HG02798 (cell line): ENCODE measurements around the gene COL15A1.
"Not testable (repeated sequence)": the region's sequence is repeated elsewhere in the genome, so short reads cannot be mapped to it uniquely, and the experiment has no call there.

Experiments used
- ATAC-seq: cut with Tn5 transposase; IDR thresholded peaks from one replicate; pipeline ENCODE4 v1.9.1; 2021; ENCODE audit warnings: mild to moderate bottlenecking; ENCODE audit not compliant: unreplicated experiment, poor library complexity

Gene COL15A1

GRCh38 chr9:99096409-99096808 is 152.7 kb downstream of the COL15A1 start:
- ATAC-seq = no peak

GRCh38 chr9:99099806-99100585 is 156.3 kb downstream of the COL15A1 start:
- not testable (repeated sequence) for ATAC-seq

- no peak for ATAC-seq
These were observed 157.6 kb downstream of the COL15A1 start for GRCh38 chr9:99101271-99101670.

DNA sequence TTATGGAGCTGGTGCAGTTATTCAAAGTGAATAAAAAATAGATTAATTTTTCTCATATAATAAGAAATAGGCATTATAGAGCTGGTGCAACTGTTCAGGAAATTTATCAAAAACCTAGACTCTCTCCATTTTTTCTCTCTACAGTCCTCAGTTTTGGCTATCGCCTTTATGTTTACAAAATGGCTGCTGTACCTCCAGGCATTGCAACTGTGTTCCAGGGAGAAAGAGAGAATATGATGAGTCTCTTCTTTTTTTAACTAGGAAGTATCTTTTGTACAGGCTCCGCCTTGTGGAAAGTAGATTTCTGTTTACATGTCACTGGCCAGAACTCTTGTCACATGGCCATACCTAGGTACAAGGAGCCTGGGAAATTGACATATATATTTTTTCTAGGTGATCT is 158.1 kb downstream of the COL15A1 start:
- ATAC-seq = no peak

DNA sequence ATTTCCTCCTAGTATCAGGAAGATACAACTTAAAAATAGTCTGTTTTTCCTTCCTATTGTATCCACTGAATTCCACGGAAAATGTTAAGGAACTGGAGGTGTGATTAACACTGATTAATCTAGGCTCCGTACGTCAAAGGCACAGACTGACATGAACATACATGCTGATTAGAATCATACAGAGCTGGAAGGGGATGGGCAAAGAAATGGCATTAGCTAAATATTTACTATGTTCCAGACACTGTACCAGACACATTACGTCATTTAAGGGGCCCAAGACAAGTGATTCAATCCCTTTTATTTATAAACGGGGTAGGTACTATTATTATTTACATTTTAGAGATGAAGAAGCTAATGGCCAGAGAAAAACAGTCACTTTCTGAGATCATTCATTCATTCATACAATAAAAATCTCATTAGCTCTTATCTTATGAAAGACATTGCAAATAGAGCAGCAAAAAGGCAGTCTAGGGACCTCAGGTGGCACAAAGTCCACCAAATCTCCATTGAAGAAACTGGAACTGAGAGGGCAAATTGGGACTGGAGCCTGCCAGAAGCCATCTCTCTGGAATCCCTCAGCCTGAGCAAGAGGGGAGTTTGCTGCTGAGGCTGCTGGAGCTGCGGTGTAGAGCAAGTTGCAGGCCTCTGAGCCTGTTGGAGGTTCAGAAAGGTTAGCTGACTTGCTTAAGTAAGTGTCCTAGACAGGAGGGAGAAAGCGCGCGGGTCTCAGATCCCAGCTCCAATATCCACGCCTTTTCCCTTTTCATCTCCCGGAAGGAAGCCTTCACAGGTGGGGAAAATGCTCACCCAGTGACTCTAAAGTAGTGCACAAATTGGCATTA is 159.6 kb downstream of the COL15A1 start:
- ATAC-seq = no peak

DNA sequence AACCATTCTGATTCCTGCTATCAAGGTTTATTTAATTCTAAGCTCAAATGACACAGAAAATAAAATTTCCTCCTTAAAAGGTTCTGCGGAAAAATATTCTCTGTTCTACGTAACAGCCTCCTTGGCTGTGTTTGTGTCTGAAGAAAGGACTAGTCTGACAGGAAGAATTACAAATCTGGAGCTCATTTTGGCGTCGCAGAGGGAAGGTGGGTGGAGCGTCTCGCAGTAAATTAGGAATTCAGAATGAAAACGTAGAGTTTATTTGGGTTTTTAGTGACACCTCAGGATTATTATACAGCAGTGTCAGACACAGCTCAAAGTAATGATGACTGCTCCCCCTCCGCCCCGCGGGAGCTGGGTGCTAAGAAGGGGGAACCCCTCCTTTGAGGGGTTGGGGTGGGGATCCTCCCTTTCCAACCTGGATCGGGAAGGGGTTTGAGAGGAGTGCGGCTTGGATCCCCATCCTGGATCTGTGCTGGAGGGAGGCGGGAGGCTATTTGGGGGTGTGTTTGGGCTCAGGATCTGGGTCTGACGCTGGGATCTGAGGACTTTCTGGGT is 160.3 kb downstream of the COL15A1 start:
- ATAC-seq = no peak

DNA sequence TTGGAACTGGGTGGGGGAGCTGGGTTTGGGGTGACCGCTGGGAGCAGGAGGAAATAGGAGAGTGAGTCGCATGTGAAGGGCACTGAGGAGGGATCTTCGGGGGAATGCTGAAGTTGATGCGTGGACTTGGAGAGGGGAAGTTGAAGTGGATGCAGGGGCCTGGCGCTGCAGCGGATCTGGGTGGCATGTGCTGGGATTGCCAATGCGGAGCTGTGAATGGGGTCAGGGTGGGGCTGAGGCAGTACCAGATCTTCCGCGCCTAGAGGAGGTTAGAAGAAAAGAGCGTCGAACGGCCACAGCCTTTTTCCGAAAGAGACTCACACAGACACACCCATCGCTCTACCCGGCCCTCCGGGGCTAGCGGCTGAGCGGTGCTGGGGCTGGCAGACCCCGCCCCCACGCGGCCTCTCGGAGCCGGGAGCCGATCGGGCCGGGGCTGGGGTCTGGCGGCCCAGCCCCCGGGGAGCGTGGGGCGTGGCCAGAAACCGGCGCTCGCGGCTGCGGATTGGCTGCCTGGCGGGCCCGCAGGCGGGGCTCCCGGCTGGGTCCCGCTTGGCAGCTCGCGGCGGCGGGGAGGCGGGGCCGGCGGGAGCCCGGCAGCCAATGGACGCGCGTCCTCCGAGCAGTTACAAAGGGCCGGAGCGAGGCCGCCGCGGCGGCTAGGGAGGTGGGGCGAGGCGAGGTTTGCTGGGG is 160.9 kb downstream of the COL15A1 start, which contains the start of gene TGFBR1:
Gene TGFBR1 (plus strand): TSS at position 655 of the 693 bp plus-strand sequence. CDS start 93 bp downstream, outside the sequence.
- ATAC-seq = peak; percentile 94

- peak; percentile 61 for ATAC-seq
These were observed 161.7 kb downstream of the COL15A1 start for GRCh38 chr9:99105152-99106043.

GRCh38 chr9:99106044-99106375 is 162.3 kb downstream of the COL15A1 start:
- ATAC-seq = no peak

GRCh38 chr9:99107421-99107820 is 163.7 kb downstream of the COL15A1 start:
- ATAC-seq = no peak

GRCh38 chr9:99108131-99108530 is 164.4 kb downstream of the COL15A1 start:
- ATAC-seq = no peak

GRCh38 chr9:99109522-99109921 is 165.8 kb downstream of the COL15A1 start:
- no peak for ATAC-seq

DNA sequence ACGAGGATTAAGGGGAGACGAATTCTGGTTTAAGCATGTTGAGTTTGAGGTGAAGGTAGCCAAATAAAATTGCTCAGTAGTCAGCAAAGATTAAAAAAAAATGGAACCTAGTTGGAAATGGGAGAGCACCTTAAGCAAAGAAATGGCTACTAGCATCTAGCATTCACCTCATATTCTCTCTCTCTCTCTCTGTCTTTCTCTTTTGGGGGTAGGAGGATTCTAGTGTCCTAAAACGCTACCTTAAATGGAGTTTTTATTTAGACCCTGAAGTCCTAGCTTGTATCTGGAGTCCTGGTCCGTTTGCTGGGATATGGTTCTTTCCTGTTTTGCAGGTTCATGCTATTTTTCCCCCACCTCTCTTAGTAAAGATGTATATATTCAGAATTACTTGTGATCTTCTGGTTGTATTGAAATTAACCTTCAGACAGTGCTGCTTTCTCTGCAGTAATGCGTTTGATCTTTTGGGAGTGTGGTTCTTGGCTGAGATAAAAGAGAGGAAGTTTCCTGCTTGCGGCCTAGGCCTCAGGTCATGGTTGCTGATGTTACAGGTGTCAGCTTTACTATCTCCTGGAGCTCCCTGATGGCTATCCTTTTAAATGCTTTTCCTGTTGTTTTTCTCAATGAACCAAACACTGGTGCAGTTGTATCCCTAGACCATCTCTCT is 169.2 kb downstream of the COL15A1 start:
- no peak for ATAC-seq

- no peak for ATAC-seq
These were observed 169.8 kb downstream of the COL15A1 start for GRCh38 chr9:99113414-99114048.

- no peak for ATAC-seq
These were observed 170.3 kb downstream of the COL15A1 start for GRCh38 chr9:99114049-99114440.

DNA sequence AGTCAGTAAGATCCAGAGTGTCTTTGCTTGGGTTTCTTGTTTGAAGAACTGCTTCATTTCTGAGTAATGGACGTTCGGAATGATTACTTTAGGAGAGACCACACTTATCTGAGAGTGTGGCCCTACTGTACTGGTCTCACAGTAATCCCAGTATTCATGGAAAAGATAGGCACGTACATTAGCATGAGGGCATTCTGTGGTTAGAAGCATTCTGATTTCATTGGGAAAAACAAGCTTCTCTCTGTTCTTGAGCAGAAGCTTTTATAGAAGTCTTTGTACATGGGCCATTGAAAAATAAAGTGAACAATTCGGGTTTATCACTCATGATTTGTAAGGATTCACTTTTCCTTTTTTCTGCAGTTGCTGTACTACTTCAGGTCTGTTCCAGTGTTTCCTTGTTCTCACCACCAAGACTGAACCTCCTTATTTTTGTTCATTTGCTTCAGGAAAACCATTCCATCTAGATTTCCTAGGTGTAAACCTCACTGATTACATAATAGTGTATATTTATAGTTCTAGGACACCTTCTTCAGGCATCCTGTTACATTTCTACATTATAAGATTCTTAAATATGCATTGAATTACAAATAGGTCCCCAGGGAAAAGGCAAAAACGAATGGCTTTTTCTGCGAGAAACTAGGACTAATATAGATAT is 171.3 kb downstream of the COL15A1 start:
- no peak for ATAC-seq

DNA sequence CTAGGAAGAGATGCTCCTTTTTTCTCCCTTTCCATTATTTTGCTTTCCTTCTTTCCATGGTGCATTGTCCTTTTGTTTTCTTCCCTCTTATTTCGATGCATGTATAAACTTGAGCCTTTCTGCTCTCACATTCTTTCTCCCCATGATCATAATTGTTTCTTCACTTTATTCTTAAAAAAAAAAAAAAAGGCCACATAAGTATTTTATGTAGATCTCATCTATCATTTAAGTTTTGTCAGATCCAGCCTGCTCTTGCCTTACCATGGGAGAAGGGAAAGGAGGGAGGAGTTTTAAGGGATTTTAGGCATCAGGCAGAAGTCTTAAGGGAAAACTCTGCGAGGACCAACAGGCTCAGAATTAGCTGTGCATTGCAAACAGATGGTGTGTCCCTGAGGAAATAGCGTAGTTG is 172.3 kb downstream of the COL15A1 start:
- no peak for ATAC-seq

GRCh38 chr9:99118782-99119466 is 175.2 kb downstream of the COL15A1 start:
- peak; percentile 97 for ATAC-seq
